ENCODE data around the gene TGFB3. TPM values are rescaled to one million over a fixed set of nuclear protein-coding genes. Genes with fewer than 3 reads are reported as not detected.

The TGFB3 gene
- total and polyA plus RNA-seq, 2 donors (not counting 3 experiments of a cell fraction or from before 2014, with no cell fraction given): 5.3 to 5.4 TPM

DNA sequence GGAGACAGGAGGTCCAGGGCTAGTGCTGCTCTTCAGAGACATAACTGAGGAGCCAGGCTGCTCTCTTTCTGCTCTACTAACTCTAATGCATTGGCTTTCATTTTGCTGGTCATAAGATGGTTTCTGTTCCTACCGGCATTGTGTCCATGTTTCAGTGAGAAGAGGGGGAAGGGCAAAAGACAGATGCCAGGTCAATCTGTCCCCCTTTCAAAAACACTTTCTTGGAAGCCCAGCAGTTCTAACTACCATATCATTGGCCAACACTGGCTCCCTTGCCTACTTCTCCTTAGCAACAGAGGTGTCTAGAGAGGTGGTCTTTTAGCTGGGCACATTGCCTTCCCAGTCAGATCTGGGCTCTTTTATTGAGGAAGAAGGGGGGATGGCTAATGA, 63.9 kb downstream of the TGFB3 start:
- Histone ChIP-seq H2AFZ (ENCODE audit: low read depth, low read length) (no peak overlapping the region), H3K4me1 (ENCODE audit: control insufficient read depth, extremely low read depth, insufficient read depth, low read length) (no peaks in the 10 kb centered on the region), H3K4me3 (replicated peaks in 1 of 3; ENCODE audit: insufficient read depth in 1 of 3, low read depth in 1 of 3, low read length in 3 of 3) (no peak overlapping the region), H3K79me2 (ENCODE audit: control insufficient read depth, insufficient read depth, low read length) (no peaks in the 10 kb centered on the region), H4K20me1 (replicated peaks; ENCODE audit: control insufficient read depth, extremely low read depth, insufficient read depth, low read length) (no peaks in the 10 kb centered on the region), H3K36me3 (ENCODE audit: control insufficient read depth in 2 of 2, extremely low read depth in 1 of 2, insufficient read depth in 2 of 2, low read length in 2 of 2) (no peaks in the 10 kb centered on the region), H3K4me2 (ENCODE audit: insufficient read depth, low read length) (no peak overlapping the region), H3K9me3 (replicated peaks; ENCODE audit: control insufficient read depth, insufficient read depth, low read length) (no peaks in the 10 kb centered on the region), H3K9ac (replicated peaks; ENCODE audit: extremely low read depth, insufficient read depth, low read length) (no peak overlapping the region), H3K27ac (ENCODE audit: insufficient read depth, low read depth, low read length) (no peak overlapping the region), H3K27me3 (ENCODE audit: control insufficient read depth in 2 of 2, insufficient read depth in 2 of 2, low read length in 2 of 2) (no peaks in the 10 kb centered on the region), H3K9me1 (replicated peaks; ENCODE audit: control insufficient read depth, extremely low read depth, insufficient read depth, low read length) (no peaks in the 10 kb centered on the region)
- DNase-seq (ENCODE audit: low read depth, low spot score): no peak
- ChIA-PET POLR2A (no interaction called here), CTCF (interaction anchor here (1.2 to 4.4 kb wide), 4 partner anchors 10 to 64 kb away, joined by 3 to 51 read pairs (median 5); no protein-coding TSS in a partner anchor)
- FAIRE-seq: no peak
- no TSS peak for BruUV-seq (replicated peaks)
- dilution Hi-C loops (cut with MboI; ENCODE audit: extremely low pct_ligation_motif_present, low sequenced_read_pairs): no loop called here
- TF ChIP-seq JUN (IDR thresholded peaks at IDR 0.05; ENCODE audit: borderline replicate concordance, insufficient read depth, insufficient read length, low read depth): no peak
- TF ChIP-seq EZH2 (IDR thresholded peaks at IDR 0.05; ENCODE audit: borderline replicate concordance, low read depth, low read length, severe bottlenecking): no peak
- no peak for TF ChIP-seq POLR2A (IDR thresholded peaks at IDR 0.05; ENCODE audit: low read depth, low read length)
- TF ChIP-seq GATA2 (IDR thresholded peaks at IDR 0.05; ENCODE audit: insufficient read depth, insufficient read length, low read depth, low read length): no peak
- TF ChIP-seq MYC (IDR thresholded peaks at IDR 0.05; ENCODE audit: low read depth, low read length): no peak
- TF ChIP-seq FOS (IDR thresholded peaks at IDR 0.05; ENCODE audit: borderline replicate concordance, insufficient read depth, low read length): no peak
- TF ChIP-seq, protein P1, sequence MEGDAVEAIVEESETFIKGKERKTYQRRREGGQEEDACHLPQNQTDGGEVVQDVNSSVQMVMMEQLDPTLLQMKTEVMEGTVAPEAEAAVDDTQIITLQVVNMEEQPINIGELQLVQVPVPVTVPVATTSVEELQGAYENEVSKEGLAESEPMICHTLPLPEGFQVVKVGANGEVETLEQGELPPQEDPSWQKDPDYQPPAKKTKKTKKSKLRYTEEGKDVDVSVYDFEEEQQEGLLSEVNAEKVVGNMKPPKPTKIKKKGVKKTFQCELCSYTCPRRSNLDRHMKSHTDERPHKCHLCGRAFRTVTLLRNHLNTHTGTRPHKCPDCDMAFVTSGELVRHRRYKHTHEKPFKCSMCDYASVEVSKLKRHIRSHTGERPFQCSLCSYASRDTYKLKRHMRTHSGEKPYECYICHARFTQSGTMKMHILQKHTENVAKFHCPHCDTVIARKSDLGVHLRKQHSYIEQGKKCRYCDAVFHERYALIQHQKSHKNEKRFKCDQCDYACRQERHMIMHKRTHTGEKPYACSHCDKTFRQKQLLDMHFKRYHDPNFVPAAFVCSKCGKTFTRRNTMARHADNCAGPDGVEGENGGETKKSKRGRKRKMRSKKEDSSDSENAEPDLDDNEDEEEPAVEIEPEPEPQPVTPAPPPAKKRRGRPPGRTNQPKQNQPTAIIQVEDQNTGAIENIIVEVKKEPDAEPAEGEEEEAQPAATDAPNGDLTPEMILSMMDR (IDR thresholded peaks at IDR 0.05; ENCODE audit: extremely low read depth in 1 of 2, insufficient read depth in 1 of 2, low read depth in 1 of 2, low read length in 2 of 2): no peak
- TF ChIP-seq, protein P2, sequence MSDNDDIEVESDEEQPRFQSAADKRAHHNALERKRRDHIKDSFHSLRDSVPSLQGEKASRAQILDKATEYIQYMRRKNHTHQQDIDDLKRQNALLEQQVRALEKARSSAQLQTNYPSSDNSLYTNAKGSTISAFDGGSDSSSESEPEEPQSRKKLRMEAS (IDR thresholded peaks at IDR 0.05; ENCODE audit: insufficient read depth, insufficient read length): no peak
- TF ChIP-seq POLR2AphosphoS5 (IDR thresholded peaks at IDR 0.05; ENCODE audit: insufficient read depth, low read depth, low read length): no peak
- intact Hi-C loops (cut with micrococcal nuclease): no loop called here
